ENCODE data around the gene ATF1. TPM values are rescaled to one million over a fixed set of nuclear protein-coding genes. Genes with fewer than 3 reads are reported as not detected.

ATF1 gene
- 22.5 and 23.1 TPM in 2 replicates for total RNA-seq

DNA sequence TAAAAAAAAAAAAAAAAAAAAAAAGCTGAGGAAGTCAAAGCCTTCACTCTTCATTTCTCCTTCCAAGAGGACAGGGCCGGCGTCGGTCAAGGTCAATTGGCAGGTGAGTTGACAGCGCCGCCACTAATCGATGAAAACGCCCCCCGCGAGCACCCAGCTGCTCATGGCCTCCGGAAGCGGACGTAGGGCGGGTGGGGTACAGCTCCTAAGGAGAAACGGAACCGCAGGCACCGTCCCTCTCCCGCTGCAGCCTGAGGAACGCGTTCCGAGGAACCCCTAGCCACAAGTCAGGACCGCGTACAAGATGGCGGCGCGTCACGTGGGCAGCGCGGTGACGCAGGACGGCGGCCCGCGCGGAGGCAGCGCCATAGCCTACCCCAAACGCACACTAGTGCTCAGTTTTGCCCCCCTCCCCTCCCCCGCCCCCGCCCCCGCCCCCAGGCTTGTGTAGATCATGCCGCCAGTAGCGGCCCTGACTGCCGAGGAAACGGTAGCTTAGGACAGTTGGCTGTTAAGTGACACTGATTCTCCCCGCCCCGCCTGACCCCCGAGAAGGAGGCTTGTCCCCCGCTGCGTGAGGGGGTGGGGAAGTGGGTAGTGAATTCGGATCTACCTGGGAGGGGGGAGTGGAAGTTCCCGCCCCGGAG, at the start of gene ATF1:
ATF1 (plus strand) TSS at position 463 of the 647 bp plus-strand sequence. CDS start 16,045 bp downstream, outside the sequence.

DNA sequence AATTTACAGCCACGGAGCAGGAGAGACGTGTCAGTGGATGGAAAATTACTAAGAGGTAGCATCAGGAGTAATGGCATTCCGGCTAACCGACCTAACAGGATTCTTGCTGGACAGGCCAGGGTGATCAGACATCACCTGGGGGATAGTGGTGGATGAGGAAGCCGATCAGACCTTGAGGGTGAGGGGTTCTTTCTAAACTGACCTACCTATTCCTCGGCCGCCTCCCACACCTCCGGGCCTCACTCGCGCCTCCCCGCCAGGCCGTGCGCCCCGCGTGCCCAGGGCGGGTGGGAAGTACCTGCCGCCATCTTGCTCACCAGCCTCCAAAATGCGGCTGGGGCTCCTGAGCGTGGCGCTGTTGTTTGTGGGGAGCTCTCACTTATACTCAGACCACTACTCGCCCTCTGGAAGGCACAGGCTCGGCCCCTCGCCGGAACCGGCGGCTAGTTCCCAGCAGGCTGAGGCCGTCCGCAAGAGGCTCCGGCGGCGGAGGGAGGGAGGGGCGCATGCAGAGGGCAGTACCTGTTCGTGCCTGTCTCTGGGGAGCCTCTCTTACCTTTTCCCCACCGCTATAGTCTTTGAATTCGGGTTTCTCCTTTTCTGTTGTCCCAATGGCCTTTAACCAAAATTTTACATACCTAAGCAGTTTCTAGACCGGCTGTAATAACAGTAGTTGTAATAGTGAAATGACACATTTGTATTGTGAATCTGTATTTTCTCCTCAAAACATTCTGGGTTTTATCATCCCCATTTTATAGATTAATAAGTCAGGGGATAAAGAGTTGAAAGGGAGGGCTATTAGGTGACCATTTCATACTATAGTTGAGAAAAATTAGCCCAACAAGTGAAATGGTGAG, 79.0 kb downstream of the ATF1 start, which contains the start of gene TMPRSS12:
TMPRSS12 (plus strand) TSS at position 290 of the 857 bp plus-strand sequence; CDS start at position 329, 39 bp downstream.

Small RNA genes lying within 50 kb of the gene (small RNA-seq; reads per million reads assigned to genes)
- gene AC013244.2 (not detected), gene RF00019 (not detected), gene RN7SL519P (not detected)

Other genes with a start within 250 kb of the ATF1 start
- gene TMPRSS12, start 78.8 kb downstream of the ATF1 start, total RNA-seq: not detected in 2 replicates
- gene HIGD1C, start 188.4 kb downstream of the ATF1 start, total RNA-seq: not detected in 2 replicates

Measured in thoracic aorta endothelial cell (primary cell).